Measurements from ENCODE around the gene PDHB. TPM values are rescaled to one million over a fixed set of nuclear protein-coding genes. Genes with fewer than 3 reads are reported as not detected.

Gene PDHB
- total RNA-seq, 1 donor from 2014 or later: 76.9 TPM

DNA sequence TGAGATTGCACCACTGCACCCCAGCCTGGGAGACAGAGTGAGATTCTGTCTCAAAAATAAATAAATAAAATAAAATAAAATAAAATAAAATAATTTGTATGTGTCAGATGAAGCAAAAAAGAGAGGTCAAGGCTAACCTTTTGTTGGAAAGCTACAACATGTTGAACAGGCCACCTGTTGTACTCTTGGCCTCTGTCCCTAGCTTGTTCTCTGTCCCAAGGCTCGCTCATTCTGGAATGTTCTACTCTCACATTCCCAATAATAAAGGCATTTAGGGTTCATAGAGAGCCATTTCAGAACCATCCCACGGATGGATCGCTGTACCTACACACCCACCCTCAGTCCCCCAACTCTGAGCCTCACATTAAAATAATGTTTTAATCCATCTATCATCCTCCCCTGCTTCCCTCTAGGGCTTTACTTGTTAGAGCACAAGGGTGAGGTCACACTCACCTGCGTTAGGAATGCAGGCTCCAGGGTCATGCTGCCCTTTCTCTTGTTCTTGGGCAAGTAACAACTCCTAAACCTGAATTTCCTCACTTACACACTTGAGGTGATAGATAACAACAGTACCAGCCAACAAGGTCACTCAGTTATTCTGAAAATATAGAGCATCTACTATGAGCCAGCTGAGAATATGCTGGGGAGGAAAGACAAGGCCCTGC is 33.4 kb upstream of the PDHB start:
- peaks cover 34% of the 10 kb centered on the region for H3K4me1 Mint-ChIP-seq (ENCODE audit: unreplicated experiment)

DNA sequence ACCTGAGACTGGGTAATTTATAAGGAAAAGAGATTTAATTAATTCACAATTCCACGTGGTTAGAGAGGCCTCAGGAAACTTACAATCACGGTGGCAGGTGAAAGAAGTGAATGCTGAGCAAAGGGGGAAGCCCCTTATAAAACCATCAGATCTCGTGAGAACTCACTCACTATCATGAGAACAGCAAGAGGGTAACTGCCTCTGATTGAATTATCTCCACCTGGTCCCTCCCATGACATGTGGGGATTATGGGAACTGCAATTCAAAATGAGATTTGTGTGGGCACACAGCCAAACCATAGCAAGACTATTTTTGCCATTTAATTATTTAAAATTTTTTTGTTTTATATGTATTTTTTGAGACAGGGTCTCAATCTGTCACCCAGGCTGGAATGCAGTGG is 31.2 kb upstream of the PDHB start:
- Mint-ChIP-seq H3K27me3 (no peaks in the 10 kb centered on the region), H3K4me1 (ENCODE audit: unreplicated experiment) (peaks cover 18% of the 10 kb centered on the region), H3K36me3 (no peaks in the 10 kb centered on the region), H3K9me3 (no peaks in the 10 kb centered on the region), H3K4me3 (no peak overlapping the region), H3K27ac (no peak overlapping the region)
- TF ChIP-seq, protein P1, sequence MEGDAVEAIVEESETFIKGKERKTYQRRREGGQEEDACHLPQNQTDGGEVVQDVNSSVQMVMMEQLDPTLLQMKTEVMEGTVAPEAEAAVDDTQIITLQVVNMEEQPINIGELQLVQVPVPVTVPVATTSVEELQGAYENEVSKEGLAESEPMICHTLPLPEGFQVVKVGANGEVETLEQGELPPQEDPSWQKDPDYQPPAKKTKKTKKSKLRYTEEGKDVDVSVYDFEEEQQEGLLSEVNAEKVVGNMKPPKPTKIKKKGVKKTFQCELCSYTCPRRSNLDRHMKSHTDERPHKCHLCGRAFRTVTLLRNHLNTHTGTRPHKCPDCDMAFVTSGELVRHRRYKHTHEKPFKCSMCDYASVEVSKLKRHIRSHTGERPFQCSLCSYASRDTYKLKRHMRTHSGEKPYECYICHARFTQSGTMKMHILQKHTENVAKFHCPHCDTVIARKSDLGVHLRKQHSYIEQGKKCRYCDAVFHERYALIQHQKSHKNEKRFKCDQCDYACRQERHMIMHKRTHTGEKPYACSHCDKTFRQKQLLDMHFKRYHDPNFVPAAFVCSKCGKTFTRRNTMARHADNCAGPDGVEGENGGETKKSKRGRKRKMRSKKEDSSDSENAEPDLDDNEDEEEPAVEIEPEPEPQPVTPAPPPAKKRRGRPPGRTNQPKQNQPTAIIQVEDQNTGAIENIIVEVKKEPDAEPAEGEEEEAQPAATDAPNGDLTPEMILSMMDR (conservative IDR thresholded peaks at IDR 0.05): peak; percentile 22
- no peak for DNase-seq (ENCODE audit: extremely low spot score, unreplicated experiment)

More for the DNA sequence above, 33.4 kb upstream of the PDHB start:
- Mint-ChIP-seq H3K27ac (peak overlapping the region; percentile 40), H3K36me3 (no peaks in the 10 kb centered on the region), H3K4me3 (no peak overlapping the region), H3K27me3 (no peaks in the 10 kb centered on the region), H3K9me3 (no peaks in the 10 kb centered on the region)
- TF ChIP-seq, protein P1 (conservative IDR thresholded peaks at IDR 0.05): no peak
- no peak for DNase-seq (ENCODE audit: extremely low spot score, unreplicated experiment)

DNA sequence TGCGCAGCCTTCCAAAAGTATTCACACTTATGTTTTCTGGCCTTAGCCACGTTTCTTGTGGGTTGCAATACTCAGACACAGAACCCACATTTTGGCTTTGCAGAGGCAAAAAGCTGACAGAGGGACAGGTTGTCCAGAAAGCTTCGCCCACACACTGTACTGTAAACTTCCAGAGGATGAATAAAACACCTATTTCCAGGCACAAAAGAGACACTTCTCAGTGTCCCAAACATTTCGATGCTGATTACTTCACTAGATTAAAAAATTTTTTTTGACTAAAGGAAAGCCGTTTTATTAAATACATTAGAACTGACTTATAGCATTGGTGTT is 30.3 kb upstream of the PDHB start:
- Mint-ChIP-seq H3K27me3 (no peaks in the 10 kb centered on the region), H3K4me3 (no peak overlapping the region), H3K4me1 (ENCODE audit: unreplicated experiment) (peaks cover 18% of the 10 kb centered on the region), H3K9me3 (no peaks in the 10 kb centered on the region), H3K27ac (peak overlapping the region; percentile 49), H3K36me3 (no peaks in the 10 kb centered on the region)
- DNase-seq (ENCODE audit: extremely low spot score, unreplicated experiment): no peak
- TF ChIP-seq, protein P1 (conservative IDR thresholded peaks at IDR 0.05): peak; percentile 4

DNA sequence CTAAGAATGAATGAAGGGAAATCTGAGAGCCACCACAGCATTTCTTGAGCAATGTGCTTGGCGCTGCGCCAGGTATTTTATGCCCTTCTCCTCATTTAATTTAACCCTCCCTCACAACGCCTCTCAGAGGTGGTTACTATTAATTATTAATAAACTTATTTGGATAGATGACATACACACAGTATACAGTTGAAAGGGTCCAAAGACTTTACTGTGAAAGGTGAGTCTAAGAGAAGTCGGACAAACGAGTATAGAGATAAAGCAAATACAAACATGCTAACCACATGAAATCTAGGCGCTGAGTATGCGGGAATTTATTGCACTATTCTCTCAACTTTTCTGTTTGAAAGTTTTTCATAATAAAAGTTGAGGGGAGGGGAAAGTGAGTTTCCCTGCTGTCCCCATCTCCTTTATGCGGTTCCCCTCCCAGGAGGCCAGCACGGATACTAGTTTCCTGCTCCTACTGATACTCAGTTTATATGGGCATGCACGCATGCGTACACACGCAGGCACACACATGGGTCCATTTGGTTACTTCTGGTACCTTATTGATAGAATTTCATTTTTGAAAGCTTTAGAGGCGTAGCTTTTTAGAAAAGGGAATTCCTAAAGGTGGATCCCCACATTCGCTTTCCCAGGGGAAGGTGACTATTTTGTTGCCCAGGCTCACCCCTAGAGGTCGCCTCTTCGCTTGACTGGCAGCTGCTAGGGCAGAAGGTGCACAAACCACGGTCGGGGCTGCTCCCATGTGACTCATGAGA is 29.7 kb upstream of the PDHB start:
- Mint-ChIP-seq H3K4me1 (ENCODE audit: unreplicated experiment) (peaks cover 18% of the 10 kb centered on the region), H3K36me3 (no peaks in the 10 kb centered on the region), H3K9me3 (no peaks in the 10 kb centered on the region), H3K4me3 (no peak overlapping the region), H3K27me3 (no peaks in the 10 kb centered on the region), H3K27ac (peak overlapping the region; percentile 49)
- TF ChIP-seq, protein P1 (conservative IDR thresholded peaks at IDR 0.05): peak; percentile 84
- DNase-seq (ENCODE audit: extremely low spot score, unreplicated experiment): no peak

DNA sequence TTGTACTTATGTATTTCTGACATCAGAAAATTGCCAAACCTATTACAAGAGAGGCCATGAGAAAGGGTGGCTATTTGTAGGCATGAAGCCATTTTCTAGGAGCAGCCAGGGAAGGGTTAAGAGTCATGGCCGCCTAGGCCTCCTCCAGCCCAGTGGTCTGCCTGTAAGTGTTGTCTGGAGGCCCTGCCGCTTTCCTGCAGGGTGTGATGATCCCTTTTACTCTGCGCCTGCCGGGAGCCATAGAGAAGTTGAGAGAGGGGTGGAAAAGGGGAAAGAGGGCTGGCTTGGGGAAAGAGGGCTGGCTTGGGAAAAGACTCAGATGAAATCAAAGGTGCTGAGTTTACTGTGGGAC is 29.2 kb upstream of the PDHB start:
- Mint-ChIP-seq H3K27ac (no peak overlapping the region), H3K27me3 (no peaks in the 10 kb centered on the region), H3K36me3 (no peaks in the 10 kb centered on the region), H3K4me3 (no peak overlapping the region), H3K9me3 (no peaks in the 10 kb centered on the region), H3K4me1 (ENCODE audit: unreplicated experiment) (peaks cover 18% of the 10 kb centered on the region)
- TF ChIP-seq, protein P1 (conservative IDR thresholded peaks at IDR 0.05): no peak
- DNase-seq (ENCODE audit: extremely low spot score, unreplicated experiment): no peak
